Esophagus squamous epithelium (tissue), 4 donors: ENCODE results near the gene BLOC1S5.

Experiments used
- CTCF ChIP-seq, 6 experiments: fragments of 450-650 bp in 4 of 6; fragments of 200-600 bp in 2 of 6; sonication (generic) in 2 of 6; IDR thresholded peaks; one replicate each; pipeline ENCODE4 v1.5.1; 2016 to 2019; ENCODE audit warnings: antibody characterized with exemption in 6 of 6, mild to moderate bottlenecking in 4 of 6, moderate library complexity in 4 of 6
- POLR2A ChIP-seq, 4 donors: fragments of 450-650 bp; IDR thresholded peaks; one replicate each; pipeline ENCODE4 v1.6.1; 2017; ENCODE audit warnings: antibody characterized with exemption in 4 of 4, mild to moderate bottlenecking in 4 of 4, moderate library complexity in 3 of 4

- TF ChIP-seq CTCF (IDR thresholded peaks at IDR 0.05) (no peak), POLR2A (IDR thresholded peaks at IDR 0.05) (no peak)
Measured at GRCh38 chr6:7993952-7994351, 70.2 kb downstream of the BLOC1S5 start.
